NT2/D1 (cell line): ENCODE measurements around the gene FAF1.

Experiments
- SUZ12 ChIP-seq: IDR thresholded peaks from 2 replicates; pipeline ENCODE4 v1.6.1; 2011; ENCODE audit not compliant: insufficient read length, insufficient read depth; ENCODE audit errors: extremely low read depth
- YY1 ChIP-seq: IDR thresholded peaks from 2 replicates; pipeline ENCODE4 v1.6.1; 2011; ENCODE audit not compliant: insufficient read length, insufficient read depth
- ZNF274 ChIP-seq: IDR thresholded peaks from 2 replicates; pipeline ENCODE4 v1.6.1; 2011; ENCODE audit warnings: mild to moderate bottlenecking, low read depth, low read length

- TF ChIP-seq ZNF274 (no peak), SUZ12 (no peak), YY1 (no peak)
Measured at GRCh38 chr1:50720457-50721053, 239.5 kb downstream of the FAF1 start.
